HepG2 (cell line): ENCODE measurements around the gene PSG6. TPM values are rescaled to one million over a fixed set of nuclear protein-coding genes. Genes with fewer than 3 reads are reported as not detected.
"Not testable (repeated sequence)": the region's sequence is repeated elsewhere in the genome, so short reads cannot be mapped to it uniquely, and the experiment has no call there.

Experiments used
- ATAC-seq: fragments of 200-7000 bp; cut with Tn5 transposase; 3 replicates; pipeline ENCODE4 v1.9.1; 2020; ENCODE audit warnings: mild to moderate bottlenecking, moderate library complexity
- BruUV-seq: library from RNA; stranded (reverse); fragments of 400-500 nt; replicated peaks from 2 replicates; lab custom pipeline; 2021; lab: Mats Ljungman, UMichigan
- CTCF ChIA-PET: fragments of 300-600 bp; formaldehyde crosslinking; extraction: SDS; loops from one replicate; lab custom pipeline; 2021; ENCODE audit warnings: low total read pairs, inconsistent platforms, low intra/inter-chr PET ratio; lab: Yijun Ruan, JAX
- POLR2A ChIA-PET: fragments of 350-600 bp; sonication (Branson Sonifier 250); formaldehyde crosslinking; loops from one replicate; lab custom pipeline; 2020; ENCODE audit warnings: antibody characterized with exemption, inconsistent platforms; lab: Yijun Ruan, JAX
- DNase-seq: peaks from one replicate; pipeline ENCODE4 v3.0.0-alpha.2; 2015; ENCODE audit warnings: low spot score
- FAIRE-seq: peaks from 3 replicates; lab custom pipeline; 2011; peaks lifted over from hg19 to GRCh38; lab: Jason Lieb, UNC
- H2AFZ ChIP-seq: one replicate; pipeline ENCODE4 v1.6.1; 2011; ENCODE audit warnings: low read length, inconsistent platforms
- H3K27ac ChIP-seq: fragments of 300-600 bp; 3 replicates; pipeline ENCODE4 v1.8.0; 2011; ENCODE audit warnings: mixed run types, mild to moderate bottlenecking, mixed read lengths, low read length, inconsistent platforms; ENCODE audit not compliant: insufficient read depth; ENCODE audit errors: extremely low read length
- H3K27me3 ChIP-seq, 2 experiments: fragments of 200-600 bp in 1 of 2; 2 replicates in 1 of 2; 3 replicates in 1 of 2; pipeline versions ENCODE4 v1.6.0 to v1.8.0; 2011; ENCODE audit warnings: low read length in 2 of 2, mild to moderate bottlenecking in 2 of 2, moderate library complexity in 2 of 2, inconsistent platforms in 1 of 2; ENCODE audit not compliant: insufficient read depth in 2 of 2, control insufficient read depth in 1 of 2
- H3K36me3 ChIP-seq, 2 experiments: fragments of 200-600 bp in 1 of 2; replicated peaks in 1 of 2; 2 replicates in 1 of 2; 3 replicates in 1 of 2; pipeline versions ENCODE4 v1.5.1 to v1.8.0; 2011; ENCODE audit warnings: low read length in 2 of 2, inconsistent platforms in 1 of 2; ENCODE audit not compliant: insufficient read depth in 2 of 2, control insufficient read depth in 1 of 2
- H3K4me1 ChIP-seq: 2 replicates; pipeline ENCODE4 v1.5.1; 2012; ENCODE audit warnings: low read length, inconsistent platforms; ENCODE audit not compliant: insufficient read depth
- H3K4me2 ChIP-seq: 2 replicates; pipeline ENCODE4 v1.6.0; 2011; ENCODE audit warnings: low read depth, low read length, inconsistent platforms
- H3K4me3 ChIP-seq, 3 experiments: fragments of 200-600 bp in 1 of 3; sonication (generic), shearing (Covaris generic) in 1 of 3; replicated peaks in 1 of 3; 2 replicates each; pipeline ENCODE4 v1.5.1; 2011 to 2016; ENCODE audit warnings: low read length in 3 of 3, inconsistent platforms in 2 of 3, low read depth in 2 of 3, mild to moderate bottlenecking in 2 of 3, control low read depth in 1 of 3, mixed read lengths in 1 of 3; ENCODE audit not compliant: insufficient read depth in 1 of 3
- H3K79me2 ChIP-seq: one replicate; pipeline ENCODE4 v1.6.1; 2011; ENCODE audit warnings: low read length, inconsistent platforms; ENCODE audit not compliant: insufficient read depth
- H3K9ac ChIP-seq: 2 replicates; pipeline ENCODE4 v1.6.0; 2011; ENCODE audit warnings: mild to moderate bottlenecking, low read depth, low read length, inconsistent platforms; ENCODE audit not compliant: insufficient read depth
- H3K9me3 ChIP-seq: 2 replicates; pipeline ENCODE4 v1.5.1; 2012; ENCODE audit warnings: mild to moderate bottlenecking, low read length
- H4K20me1 ChIP-seq: 2 replicates; pipeline ENCODE4 v1.6.0; 2011; ENCODE audit warnings: inconsistent platforms, mild to moderate bottlenecking, low read length, moderate library complexity; ENCODE audit not compliant: insufficient read depth
- WGBS: methylation state at CpG from one replicate; pipeline ENCODE4 v1.1.6; 2017; ENCODE audit warnings: low lambda C conversion rate; 5-methylcytosine and 5-hydroxymethylcytosine counted together
- in situ Hi-C: cut with HindIII; loops from 2 replicates; pipeline ENCODE4 v1.10.0; 2017; ENCODE audit warnings: low pct_unique_long_range_greater_than_20kb; ENCODE audit not compliant: extremely low pct_ligation_motif_present
- intact Hi-C: fragments of 100-400 bp; cut with micrococcal nuclease; formaldehyde crosslinking; loops from one replicate; pipeline ENCODE4 v1.10.0; 2022; ENCODE audit not compliant: unreplicated experiment
- polyA plus RNA-seq, 8 experiments: library from polyadenylated mRNA; depleted of rRNA in 3 of 8; stranded (reverse) in 7 of 8; unstranded in 1 of 8; fragments of >200 nt; fragmentation: Illumina TruSeq in 4 of 8; extraction: Trizol in 4 of 8; gene quantifications; 2 replicates each; pipeline versions ENCODE4 v1.2.1 to v1.2.3, GENCODE V29; 2011 to 2016; ENCODE audit warnings: low read depth in 4 of 8, missing spikeins in 1 of 8, mixed read lengths in 1 of 8; ENCODE audit not compliant: insufficient read depth in 1 of 8
- total RNA-seq, 5 experiments: library from RNA; depleted of rRNA; stranded (reverse); fragments of >200 nt; fragmentation: Illumina TruSeq; extraction: Trizol; gene quantifications; 2 replicates each; pipeline ENCODE4 v1.2.3, GENCODE V29; 2016; ENCODE audit warnings: low read depth in 1 of 5

The PSG6 gene
- total and polyA plus RNA-seq, 2 of the 13 experiments (the other 11 are each of a cell fraction or from before 2014, with no cell fraction given), result not detected

- H4K20me1 ChIP-seq, H3K27me3 ChIP-seq, H3K27ac ChIP-seq, DNase-seq, BruUV-seq, H3K9me3 ChIP-seq, H3K4me1 ChIP-seq, FAIRE-seq, H3K36me3 ChIP-seq, H3K79me2 ChIP-seq, CTCF ChIA-PET, H3K4me2 ChIP-seq, H3K9ac ChIP-seq, H2AFZ ChIP-seq, POLR2A ChIA-PET, in situ Hi-C loops, H3K4me3 ChIP-seq, ATAC-seq: not testable (repeated sequence)
- intact Hi-C loops, result loop anchor here (10.0 kb wide), 1 partner anchor 93 kb away; no protein-coding TSS in a partner anchor
Observed at GRCh38 chr19:42887876-42888445, 29.7 kb downstream of the PSG6 start.

GRCh38 chr19:42882730-42883129 lies 35.0 kb downstream of the PSG6 start:
- WGBS, result 0% methylated on average over 2 of the region's 2 CpGs
- DNase-seq, H3K36me3 ChIP-seq, H3K27me3 ChIP-seq, H3K9ac ChIP-seq, H3K9me3 ChIP-seq, in situ Hi-C loops, BruUV-seq, H3K4me2 ChIP-seq, H4K20me1 ChIP-seq, H3K4me1 ChIP-seq, H3K79me2 ChIP-seq, POLR2A ChIA-PET, CTCF ChIA-PET, FAIRE-seq, ATAC-seq, H3K4me3 ChIP-seq, H3K27ac ChIP-seq, H2AFZ ChIP-seq: not testable (repeated sequence)
- intact Hi-C loops, result loop anchor here (10.0 kb wide), 1 partner anchor 88 kb away; no protein-coding TSS in a partner anchor

GRCh38 chr19:42882010-42882409 lies 35.7 kb downstream of the PSG6 start:
- H3K79me2 ChIP-seq, H2AFZ ChIP-seq, POLR2A ChIA-PET, H3K4me1 ChIP-seq, in situ Hi-C loops, H3K36me3 ChIP-seq, BruUV-seq, H3K27ac ChIP-seq, H3K4me2 ChIP-seq, DNase-seq, H3K4me3 ChIP-seq, H4K20me1 ChIP-seq, H3K9me3 ChIP-seq, H3K27me3 ChIP-seq, FAIRE-seq, CTCF ChIA-PET, ATAC-seq, H3K9ac ChIP-seq: not testable (repeated sequence)
- WGBS, result 3% methylated on average over 5 of the region's 5 CpGs
- intact Hi-C loops, result loop anchor here (10.0 kb wide), 1 partner anchor 87 kb away; no protein-coding TSS in a partner anchor
